Hippocampal formation (tissue), 2 donors: ENCODE measurements around the gene LMO1.

Source experiments
- DNase-seq, 2 donors: peaks; one replicate each; lab custom pipeline; 2025; lab: John Stamatoyannopoulos, UW

Gene LMO1

DNA sequence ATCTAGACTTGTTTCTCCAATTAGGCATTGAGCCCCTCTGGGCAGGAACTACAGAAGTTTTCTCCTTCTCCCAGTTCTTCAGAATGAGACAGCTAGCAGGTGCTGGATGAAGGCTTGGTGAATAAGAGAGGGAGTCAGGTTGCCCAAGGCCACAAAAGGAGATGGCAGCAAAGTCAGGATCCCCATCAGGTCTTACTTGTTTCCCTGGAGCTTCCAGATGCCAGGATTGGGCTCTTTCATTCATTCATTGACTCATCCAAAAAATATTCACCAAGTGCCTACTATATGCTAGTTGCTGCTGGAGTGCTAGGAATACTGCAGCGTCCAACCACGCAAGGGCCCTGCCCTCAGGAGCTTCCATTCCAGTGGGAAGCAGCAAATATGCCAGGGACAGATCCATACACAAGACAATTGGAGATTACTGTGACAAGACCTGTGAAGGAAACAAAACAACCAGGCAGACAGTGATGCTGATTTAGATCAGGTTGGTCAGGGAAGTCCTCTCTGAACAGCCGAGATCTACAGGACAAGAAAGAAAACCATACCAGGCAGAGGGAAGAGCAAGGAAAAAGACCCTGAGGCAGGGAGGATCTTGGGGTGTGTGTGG lies 24.6 kb upstream of the LMO1 start:
- DNase-seq = no peak

- no peak for DNase-seq
Measured at GRCh38 chr11:8287703-8288102, 24.0 kb upstream of the LMO1 start.

- DNase-seq = no peak
Measured at GRCh38 chr11:8287297-8287696, 23.6 kb upstream of the LMO1 start.

- no peak for DNase-seq
Measured at GRCh38 chr11:8286886-8287285, 23.2 kb upstream of the LMO1 start.

GRCh38 chr11:8285796-8286195 lies 22.1 kb upstream of the LMO1 start:
- DNase-seq = no peak

DNA sequence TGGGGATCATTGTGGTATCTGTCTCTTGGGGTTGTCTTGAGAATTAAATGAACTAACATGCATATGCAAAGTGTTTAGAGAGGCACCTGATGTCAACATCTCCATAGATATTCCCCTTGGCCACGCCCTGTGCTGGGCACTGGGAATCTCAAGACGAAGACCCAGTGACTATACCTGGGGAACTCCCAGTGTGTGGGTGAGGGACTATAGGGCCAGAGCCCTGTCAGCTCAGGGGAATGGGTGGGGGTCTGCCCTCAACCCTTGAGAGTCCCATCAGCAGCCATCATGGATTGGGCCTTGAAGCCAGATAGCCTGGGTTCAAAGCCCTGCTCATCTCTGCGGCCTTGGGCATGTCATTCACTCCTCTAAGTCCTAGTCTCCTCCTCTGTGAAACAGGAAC lies 21.6 kb upstream of the LMO1 start:
- no peak for DNase-seq

GRCh38 chr11:8283465-8284230 lies 20.0 kb upstream of the LMO1 start:
- DNase-seq = peak in 1 of 2 donors; percentile 21

DNA sequence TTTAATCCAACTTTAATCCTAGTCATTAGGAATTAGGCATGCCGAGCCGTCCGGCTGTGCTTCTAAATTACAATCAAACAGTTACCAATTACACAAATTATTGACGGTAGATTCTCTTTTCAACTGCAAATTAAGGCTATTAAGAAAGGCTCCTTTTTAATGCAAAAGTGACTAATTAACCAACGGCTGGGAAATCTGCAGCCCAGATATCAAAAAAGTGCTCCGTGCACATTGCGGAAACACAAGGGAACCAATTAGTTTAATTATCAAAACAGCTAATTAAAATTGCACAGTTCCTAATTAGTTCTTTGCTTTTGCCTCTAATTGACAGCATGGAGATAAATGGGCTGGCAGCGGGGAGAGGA lies 19.4 kb upstream of the LMO1 start:
- peak in 1 of 2 donors; percentile 32 for DNase-seq

GRCh38 chr11:8282631-8283030 lies 19.0 kb upstream of the LMO1 start:
- DNase-seq = no peak

GRCh38 chr11:8281266-8281665 lies 17.6 kb upstream of the LMO1 start:
- DNase-seq = no peak

DNA sequence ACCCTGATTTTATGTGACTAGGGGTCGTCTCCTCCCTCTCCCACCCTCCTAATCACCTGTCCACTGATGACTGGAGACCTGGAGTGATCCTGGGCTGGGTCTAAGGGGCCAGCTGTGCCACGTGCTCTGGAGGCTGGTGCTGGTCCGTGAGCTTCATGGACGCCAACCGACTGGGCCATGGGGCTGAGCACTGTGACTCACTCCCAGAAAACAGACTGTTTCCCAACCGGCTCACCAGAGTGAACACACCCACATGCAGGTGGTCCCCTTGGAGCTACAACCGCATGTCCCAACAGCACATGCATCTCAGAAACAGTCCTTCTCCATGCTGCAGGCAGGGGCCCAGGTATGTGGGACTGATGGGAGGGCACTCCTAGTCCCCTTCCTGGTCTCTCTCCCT lies 14.0 kb upstream of the LMO1 start:
- no peak for DNase-seq

- no peak for DNase-seq
Measured at GRCh38 chr11:8276528-8276927, 12.8 kb upstream of the LMO1 start.

GRCh38 chr11:8273287-8273686 lies 9.6 kb upstream of the LMO1 start:
- DNase-seq = no peak

- DNase-seq = no peak
Measured at GRCh38 chr11:8271106-8271886, 7.6 kb upstream of the LMO1 start.

DNA sequence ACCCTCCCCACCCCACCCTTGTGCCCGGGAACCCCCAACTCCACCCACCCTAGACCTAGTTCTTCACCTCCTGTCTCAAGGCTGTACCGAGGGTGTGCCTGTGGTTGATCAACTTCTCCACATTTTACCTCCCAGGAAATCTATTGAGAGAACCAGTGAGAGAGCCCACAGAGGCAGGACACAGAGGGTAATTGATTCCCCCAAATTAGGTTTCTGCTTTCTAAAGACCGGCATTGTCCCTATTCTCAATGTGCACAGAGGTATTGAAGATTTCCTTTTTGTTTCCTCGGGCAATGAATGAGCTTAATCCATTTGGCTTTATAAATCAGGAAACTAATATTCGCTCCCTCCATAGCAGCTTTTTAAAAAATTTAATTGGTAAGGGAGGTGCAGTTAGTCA lies 6.0 kb upstream of the LMO1 start:
- no peak for DNase-seq

DNA sequence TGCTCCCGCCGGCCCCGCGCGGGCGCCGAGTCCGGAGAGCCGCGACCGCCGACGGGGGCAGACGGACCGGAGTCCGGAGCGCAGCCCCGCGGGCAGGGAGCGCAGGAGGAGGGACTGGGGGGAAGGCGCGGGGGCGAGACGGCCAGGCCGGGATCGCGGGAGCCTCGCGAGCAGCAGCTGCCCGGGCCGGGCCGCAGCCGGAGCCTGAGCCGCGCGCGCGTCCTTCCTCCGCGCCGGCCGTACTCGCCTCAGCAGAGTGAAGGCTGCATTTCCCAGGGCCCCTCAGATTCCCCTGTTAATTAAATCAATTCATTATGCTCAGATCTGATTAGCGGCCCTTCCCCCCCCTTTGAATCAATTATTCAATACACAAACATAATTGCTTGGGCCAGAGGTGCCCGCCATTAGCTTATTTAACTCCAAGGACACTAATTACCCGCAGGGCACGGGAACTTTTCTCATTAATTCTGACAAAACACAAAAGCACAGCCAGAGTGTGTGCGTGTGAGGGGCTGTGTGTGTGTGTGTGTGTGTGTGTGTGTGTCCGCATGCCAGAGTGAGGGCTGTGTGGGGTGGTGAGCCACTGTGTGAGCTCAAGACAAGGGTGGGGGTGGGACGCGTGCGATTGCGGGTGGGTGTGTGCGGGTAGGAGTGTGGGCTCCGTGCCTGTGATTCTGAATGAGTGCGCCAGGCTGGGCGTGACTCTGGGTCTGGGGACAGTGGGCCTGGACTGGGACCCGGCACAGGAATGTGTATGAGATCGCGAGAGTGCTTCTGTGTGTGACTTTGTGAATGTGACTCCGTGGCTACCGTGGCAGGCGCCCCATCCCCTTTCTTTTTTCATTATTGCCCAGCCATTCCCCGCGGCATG lies 5.1 kb upstream of the LMO1 start:
- DNase-seq = no peak

DNA sequence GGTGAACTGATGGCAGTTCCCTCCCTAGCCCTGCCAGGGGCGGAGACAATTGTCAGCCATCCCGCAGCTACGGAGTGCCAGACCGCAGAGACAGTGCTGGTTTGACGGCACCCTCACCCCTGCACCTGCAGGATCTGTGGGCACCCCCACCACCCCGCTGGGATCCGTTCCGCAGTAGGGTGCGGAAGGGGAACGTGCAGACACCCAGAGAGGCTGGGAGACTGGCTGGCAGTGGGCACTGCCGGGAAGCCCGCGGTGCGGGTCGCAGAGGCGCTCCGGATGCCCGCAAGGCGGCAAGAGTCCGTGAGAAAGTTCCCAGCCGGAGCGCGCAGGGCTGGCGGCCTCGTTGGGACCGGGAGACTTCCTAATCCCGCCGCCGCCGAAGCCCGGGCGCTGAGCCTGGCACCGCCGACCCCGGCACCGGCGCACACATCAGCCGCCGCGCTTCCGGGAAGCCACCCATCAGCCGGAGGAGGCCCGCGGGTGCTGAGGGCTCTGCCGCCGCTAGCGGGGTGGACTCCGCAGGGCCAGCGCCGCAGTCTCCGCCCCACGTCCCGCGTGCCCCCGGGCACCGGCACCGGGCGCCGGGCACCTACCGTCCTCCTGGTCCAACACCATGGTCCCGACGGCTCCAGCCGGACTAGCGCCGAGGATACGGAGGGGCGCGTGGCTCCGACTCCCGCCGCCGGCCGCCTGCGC lies 4.3 kb upstream of the LMO1 start:
- DNase-seq = no peak

DNA sequence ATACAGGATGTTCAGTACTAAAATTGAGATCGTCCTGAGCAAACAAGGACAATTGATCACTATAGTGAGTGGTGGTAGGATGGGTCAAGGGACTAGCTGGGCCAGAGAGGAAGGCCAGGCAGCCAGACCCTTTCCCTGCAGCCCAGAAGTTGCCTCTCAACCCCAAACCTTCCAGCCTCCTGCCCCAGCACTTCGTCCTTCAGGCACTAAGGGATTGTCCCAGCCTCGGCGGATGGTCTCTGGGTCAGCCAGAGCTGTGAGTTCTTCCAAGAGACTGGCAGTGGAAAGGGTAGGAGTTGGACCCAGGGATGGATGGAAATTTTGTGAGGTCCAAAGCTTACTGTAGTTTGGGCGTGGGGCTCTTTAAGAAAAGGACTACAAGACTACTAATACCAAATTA lies 3.6 kb upstream of the LMO1 start:
- DNase-seq = no peak

DNA sequence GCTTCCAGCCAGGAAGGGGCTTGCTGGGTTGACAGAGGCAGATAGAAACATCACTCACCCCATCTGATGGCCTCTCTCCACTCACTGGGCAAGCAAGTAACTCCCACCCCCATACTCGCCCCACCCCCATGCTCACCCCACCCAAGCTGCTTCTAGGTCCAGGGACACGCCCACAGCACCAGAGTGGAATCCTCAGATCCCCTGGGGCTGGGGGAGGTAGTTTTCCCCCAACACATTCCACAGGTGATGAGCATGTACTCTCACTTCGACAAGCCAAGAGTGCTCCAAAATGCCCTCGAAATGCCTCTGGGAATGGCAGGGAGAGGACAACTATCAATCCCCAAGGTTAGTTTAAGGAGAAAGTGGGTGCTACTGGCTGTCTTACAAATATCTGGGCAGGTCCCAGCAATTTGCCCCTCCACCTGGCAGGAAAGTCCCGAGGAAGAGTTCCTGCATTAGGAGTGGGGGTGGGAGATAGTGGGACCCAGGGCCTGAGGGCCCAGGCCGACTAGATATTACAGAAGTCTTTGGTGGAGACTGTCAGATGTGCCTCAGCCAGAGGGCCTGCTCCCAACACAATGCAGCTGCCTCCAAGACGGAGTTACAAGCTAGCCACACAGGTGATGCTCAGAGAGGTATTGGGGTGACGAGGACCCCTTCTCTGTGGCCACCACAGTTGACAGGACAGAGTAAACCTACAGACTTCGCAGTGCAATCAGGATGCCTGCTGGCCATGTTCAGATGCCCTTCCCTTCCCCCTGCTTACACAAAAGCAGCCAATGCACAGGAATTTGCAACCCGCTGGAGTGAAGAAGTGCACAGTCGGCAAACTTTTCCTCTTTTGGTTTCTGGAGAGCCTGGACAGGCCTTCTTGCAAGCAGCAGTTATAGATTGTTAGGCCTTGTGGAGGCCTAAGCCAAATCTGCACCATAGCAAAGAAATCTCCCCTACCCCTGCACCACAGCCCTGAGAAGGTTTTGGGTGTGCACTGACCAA lies 2.9 kb upstream of the LMO1 start:
- DNase-seq = no peak

DNA sequence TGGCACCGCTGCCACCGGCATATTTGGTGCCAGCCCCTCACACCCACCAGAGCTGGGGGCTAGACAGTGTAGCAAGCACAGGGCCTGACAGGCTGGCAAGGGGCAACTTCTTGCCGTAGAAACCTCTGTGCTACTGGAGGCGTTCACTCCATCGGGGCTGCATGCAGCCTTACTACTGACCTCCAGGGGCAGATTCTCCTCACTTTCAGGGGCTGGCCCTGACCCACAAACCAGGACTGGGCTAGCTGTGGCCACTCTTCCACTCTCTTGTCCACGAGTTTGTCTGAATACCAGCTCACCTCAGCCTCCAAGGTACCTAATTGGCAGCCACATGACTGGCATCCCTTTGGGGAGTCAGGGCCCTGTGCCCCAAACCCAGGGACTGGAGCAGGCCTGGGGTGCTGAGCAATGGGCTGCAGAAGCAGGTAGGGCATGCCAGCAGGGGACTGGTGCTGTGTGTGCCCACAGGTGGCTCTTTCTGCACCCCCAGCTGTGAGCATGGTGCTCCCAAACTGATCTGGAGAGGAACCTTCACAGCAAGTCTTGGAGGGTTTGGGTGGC lies 2.1 kb upstream of the LMO1 start:
- no peak for DNase-seq
